ENCODE results near the gene PRLHR.

PRLHR gene

DNA sequence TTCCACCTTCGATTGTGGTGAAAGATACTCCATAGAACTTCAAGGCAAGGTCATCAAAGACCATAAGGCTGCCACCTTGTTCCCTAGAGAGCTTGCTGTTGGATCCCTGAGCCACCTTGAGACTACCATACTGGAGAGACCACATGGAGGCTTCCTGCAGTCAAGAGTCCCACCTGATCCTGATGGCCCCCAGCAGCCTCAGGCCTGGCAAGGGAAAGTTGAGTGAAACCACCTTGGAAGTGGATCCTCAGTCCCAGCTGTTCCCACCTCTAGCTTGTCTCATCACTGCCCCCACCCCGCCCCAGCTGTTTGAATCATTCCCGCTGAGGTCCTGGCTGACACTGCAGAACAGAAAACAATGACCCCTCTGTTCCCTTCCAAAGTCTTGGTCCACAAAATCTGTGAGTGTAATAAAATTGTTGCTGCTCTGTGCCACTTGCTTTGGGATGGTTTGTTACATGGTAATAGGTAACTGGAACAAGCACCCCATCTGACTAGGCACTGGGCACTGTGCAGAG lies 32.0 kb downstream of the PRLHR start:
- no peak for DNase-seq (ENCODE audit: low read depth)

GRCh38 chr10:118562851-118563250 lies 32.6 kb downstream of the PRLHR start:
- no peak for DNase-seq (ENCODE audit: low read depth)

DNA sequence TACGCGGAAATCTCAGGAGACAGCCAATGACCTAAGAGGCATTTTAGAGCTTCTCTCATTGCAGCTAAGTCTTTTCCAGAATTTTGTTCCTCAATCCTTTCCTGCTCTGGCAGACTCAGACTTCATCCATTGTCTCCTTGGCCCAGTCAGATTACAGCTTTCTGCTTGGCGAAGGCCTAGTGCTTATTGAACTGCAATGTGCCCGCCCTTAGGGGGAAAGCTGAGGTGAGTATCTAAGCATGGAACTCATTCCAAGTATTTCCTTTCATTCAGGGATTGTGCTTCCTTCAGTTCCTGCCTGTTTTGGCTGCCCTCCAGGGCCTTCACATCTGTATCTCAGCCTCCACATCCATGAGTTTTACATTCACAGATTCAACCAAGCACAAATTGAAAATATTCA lies 37.5 kb downstream of the PRLHR start:
- no peak for DNase-seq (ENCODE audit: low read depth)

- DNase-seq (ENCODE audit: low read depth) = no peak
Measured at GRCh38 chr10:118551535-118552100, 43.8 kb downstream of the PRLHR start.

GRCh38 chr10:118547282-118547681 lies 48.2 kb downstream of the PRLHR start:
- DNase-seq (ENCODE audit: low read depth) = no peak

- no peak for DNase-seq (ENCODE audit: low read depth)
Measured at GRCh38 chr10:118546479-118546878, 49.0 kb downstream of the PRLHR start.

DNA sequence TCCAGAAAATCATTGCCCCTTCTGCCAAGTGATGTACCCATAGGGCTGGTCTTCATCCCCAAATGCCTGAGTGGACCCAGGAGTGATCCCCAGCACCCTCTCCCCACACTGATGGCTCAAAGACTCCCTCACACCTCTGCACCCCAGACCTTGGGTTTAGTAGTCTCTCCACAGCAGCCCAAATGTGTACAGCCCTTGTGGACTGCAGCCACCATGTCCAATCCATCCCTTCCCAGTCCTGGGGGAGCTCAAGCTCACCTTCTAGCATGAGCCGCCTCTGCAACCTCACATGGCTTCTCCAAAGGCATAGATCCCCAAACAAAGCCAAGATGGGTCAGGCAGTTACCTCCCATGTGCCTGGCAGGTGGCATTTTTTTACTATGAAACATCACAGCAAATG lies 50.1 kb downstream of the PRLHR start:
- no peak for DNase-seq (ENCODE audit: low read depth)

DNA sequence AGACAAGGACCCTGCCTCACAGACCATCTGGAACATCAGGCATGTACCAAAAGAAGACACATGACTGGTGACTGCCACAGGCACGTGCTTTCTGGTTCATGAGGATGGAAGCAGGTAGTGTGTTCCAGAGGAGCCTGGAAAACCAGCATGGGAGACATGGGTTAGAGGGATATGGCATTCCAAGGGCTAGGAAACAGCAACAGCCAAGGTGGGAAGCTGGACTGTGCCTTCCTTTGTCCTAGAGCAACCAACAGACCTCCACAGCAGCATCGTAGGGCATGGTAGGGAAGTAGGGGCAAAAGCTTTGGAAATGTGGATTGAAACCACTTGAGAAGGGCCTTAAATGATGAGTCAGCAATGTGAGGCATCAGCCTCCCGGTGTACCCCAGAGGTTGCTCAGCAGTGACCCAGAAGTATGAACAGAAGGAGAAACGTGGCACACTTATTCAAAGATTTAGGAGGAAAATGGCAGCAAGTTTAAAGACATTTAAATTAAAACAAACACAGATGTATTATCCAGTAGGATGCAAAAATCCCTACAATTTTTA lies 51.0 kb downstream of the PRLHR start:
- no peak for DNase-seq (ENCODE audit: low read depth)

- DNase-seq (ENCODE audit: low read depth) = no peak
Measured at GRCh38 chr10:118543714-118544400, 51.6 kb downstream of the PRLHR start.

DNA sequence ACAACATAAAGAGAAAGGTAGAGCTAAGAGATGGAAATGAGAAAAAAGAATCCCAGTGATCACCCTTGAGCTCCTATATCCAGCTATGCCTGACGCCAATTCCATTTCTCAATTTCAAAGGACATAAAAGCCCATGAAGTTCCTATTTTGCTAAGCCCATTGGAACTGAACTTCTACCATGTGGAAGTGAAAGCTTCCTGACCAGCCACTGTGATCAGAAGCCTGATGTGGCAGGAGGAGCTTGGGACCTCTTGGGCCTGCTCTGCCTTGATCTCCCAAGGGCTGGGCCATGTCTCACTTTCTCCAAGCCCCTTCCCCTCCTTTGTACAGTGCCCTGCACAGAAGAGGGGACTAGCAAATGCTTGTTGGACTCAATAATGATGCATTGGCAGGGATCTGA lies 52.7 kb downstream of the PRLHR start:
- no peak for DNase-seq (ENCODE audit: low read depth)

GRCh38 chr10:118542205-118542604 lies 53.2 kb downstream of the PRLHR start:
- no peak for DNase-seq (ENCODE audit: low read depth)

GRCh38 chr10:118541718-118542117 lies 53.7 kb downstream of the PRLHR start:
- no peak for DNase-seq (ENCODE audit: low read depth)
